Ureter (tissue), 1 donor: ENCODE results near the gene MYL7. TPM values are rescaled to one million over a fixed set of nuclear protein-coding genes. Genes with fewer than 3 reads are reported as not detected.
"Not testable (repeated sequence)": the region's sequence is repeated elsewhere in the genome, so short reads cannot be mapped to it uniquely, and the experiment has no call there.

Experiments used
- DNase-seq: peaks from one replicate; pipeline ENCODE4 v3.0.0-alpha.2; 2020; ENCODE audit warnings: low spot score
- total RNA-seq: library from RNA; stranded (reverse); gene quantifications from one replicate; pipeline ENCODE4 v1.2.4, GENCODE V29; 2023
- donor health status: DM: yes; HTN: yes; CAD: no.

Gene MYL7
- total RNA-seq, 1 donor from 2014 or later = not detected

DNA sequence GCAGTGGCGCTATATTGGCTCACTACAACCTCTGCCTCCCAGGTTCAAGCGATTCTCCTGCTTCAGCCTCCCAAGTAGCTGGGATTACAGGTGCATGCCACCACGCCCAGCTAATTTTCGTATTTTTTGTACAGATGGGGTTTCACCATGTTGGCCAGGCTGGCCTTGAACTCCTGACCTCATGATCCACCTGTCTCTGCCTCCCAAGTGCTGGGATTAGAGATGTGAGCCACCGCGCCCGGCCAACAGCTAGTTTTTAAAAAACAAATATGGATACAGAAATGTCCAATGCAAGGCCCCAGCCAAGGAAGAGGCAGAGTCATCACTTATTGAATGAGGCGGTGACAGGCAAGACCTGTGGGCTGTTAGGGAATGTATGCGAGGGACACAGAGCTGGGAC, 30.8 kb upstream of the MYL7 start:
- DNase-seq = not testable (repeated sequence)

DNA sequence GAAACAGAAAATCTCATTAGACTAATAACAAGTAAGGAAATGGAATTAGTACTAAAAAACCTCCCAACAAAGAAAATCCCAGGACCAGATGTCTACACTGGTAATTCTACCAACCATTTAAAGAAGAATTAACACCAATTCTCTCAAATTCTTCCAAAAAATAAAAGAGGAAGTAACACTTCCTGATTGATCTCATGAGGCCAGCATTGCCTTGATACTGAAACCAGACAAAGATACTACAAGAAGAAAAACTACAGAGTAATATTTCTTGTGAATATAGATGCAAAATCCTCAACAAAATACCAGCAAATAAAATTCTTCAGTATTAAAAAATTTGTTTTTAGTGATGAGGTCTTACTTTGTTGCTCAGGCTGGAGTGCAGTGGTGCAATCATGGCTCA, 26.8 kb upstream of the MYL7 start:
- no peak for DNase-seq

DNA sequence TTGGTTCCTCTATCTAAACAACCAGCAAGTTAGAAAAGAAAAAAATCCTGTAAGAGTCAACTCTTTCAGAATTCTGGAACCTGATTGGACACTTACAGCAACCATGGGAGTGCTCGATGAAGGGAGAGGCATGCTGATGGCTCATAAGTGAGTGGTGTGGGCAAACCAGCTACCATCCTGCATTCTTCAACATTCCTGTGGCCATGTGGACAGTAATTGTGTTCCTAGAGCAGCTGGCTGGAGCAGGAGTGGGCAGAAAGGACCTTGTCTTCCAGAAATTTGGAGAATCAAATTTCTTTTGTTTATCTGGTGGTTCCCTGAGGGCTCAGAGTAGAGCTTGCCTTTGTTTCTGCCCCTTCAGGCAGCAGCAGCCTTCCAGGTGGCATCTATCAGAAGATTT, 22.5 kb upstream of the MYL7 start:
- no peak for DNase-seq

DNA sequence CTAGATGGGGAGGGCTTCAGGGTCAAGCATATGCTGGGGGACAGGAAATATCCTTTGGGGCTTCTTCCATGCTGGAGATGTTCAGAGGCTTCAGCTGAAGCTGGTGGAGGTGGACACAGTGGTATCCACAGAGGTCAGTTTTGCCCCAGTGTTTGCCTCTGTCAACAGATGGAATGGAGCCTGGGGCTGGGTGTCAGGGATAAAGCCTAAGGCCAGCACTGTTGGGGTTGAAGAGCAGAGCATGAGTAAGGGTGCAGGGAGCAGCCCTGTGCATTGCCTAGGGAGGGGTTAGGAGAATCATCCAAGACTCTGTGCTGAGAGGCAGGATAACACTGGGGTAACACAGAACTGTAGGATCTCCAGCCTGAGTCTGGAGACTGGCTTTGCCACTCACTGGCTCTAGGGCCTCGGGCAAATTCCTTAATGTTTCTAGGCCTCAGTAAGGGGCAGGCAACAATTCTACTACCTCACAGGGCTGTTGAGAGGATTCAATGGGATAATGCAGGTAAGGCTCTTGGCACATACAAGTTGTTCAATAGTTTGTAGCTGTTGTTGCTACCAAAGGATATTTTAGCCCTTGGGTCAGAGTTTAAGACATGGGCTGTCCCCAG, 21.8 kb upstream of the MYL7 start:
- no peak for DNase-seq

DNA sequence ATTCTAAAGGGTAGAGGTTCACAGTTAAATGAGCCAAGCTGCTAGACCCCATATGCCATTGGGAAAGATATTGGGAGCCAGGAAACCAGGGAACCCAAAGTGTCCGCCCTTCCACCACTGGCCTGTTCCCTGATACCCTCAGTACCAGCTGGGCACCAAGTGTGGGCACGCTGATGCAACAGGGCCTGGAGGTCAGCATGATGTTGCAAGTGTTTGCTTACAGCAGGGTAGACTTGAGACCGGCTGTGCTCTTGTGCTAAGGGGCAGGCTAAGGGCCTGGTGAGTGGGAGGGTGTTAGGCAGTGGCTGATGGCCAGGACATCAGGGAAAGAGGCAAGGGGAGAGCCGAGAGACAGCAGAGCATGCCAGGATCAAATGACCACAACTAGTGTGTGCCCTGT, 21.0 kb upstream of the MYL7 start:
- no peak for DNase-seq

DNA sequence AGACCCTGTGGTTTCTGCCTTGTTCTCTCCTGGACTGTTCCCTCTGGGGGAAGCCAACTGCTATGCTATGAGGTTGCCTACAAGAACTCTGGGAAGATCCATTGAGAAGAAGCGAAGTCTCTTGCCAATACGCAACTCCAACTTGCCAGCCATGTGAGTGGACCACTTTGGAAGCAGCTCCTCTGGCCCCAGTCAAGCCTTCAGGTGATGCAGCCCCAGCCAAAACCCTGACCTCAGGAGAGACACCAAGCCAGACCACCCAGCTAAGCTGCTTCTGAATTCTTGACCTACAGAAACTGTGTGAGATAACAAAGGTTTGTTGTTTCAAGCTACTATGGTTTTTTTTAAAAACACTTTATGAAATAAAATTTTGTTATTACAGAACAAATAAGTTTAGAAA, 20.2 kb upstream of the MYL7 start:
- no peak for DNase-seq

DNA sequence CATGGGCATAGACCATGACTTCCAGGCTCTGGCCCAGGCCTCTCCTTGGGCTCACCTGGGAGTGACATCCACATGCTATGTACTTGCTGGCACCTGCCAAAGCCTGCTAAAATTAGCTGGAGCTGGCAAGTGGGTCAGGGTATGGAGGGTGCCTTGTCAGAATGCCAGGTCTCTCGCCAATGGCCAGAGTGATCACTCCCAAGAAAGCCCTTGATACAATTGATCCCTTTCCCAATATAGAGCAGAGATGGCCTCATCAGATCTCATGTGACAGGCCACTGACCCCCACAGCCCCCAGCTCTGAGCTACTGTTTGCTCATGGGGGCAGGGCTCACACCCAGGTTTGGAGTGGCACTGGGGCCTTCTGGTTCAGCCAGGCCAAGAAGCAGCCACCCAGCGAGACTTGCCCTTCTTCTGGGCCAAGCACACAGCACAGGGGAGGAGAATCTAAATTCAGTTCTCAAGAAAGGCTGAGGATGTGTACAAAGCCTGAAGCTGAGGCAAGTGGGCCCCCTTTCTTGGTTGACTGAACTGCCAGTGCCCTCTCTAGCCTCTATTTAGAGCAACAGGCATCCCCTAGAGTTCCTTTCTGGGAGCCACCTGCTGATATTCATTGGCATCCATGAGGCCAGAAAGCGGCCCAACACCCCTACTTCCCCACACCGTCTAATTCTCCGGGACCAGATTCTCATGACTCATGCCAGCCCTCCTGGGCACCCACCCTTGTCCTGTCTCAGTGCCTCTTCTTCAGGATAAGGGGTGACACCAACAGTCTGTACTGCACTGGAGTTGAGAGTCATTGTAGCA, 18.9 kb upstream of the MYL7 start:
- no peak for DNase-seq

DNA sequence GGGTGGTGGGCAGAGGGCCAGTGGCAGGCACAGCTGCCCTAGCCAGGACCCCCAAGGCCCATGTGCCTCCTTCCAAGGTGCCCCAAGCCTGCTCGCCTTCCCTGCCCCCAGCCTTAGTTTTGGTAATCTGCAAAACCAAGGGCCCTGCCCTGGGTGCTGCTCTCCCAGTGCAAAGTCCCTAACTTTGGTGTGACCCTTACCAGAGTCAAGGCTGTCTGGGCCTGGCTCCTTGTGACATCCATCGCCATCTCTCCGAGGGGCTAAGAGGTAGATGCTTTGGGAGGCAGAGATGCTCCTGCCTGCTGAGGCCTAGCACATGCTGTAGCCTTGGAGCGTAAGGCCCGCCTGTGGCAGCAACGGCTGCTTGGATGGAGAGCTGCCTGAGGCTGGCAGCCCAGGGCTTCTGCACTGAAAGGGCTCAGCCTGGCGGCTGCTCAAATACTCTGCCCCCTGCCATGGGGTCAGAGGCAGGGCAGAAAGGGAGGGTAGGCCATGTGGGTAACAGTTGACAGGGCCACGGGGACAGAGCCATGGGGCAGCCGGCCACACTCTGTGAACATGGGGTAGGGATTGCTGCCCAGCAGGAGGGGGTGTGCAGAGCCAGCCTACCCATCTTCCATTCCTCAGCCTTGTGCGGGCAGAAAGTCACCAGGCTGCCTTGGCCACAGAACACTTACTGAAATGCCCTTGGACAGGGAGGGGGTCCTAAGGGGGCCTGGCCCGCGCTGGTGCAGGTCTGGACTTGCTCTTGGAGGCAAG, 17.9 kb upstream of the MYL7 start:
- no peak for DNase-seq

DNA sequence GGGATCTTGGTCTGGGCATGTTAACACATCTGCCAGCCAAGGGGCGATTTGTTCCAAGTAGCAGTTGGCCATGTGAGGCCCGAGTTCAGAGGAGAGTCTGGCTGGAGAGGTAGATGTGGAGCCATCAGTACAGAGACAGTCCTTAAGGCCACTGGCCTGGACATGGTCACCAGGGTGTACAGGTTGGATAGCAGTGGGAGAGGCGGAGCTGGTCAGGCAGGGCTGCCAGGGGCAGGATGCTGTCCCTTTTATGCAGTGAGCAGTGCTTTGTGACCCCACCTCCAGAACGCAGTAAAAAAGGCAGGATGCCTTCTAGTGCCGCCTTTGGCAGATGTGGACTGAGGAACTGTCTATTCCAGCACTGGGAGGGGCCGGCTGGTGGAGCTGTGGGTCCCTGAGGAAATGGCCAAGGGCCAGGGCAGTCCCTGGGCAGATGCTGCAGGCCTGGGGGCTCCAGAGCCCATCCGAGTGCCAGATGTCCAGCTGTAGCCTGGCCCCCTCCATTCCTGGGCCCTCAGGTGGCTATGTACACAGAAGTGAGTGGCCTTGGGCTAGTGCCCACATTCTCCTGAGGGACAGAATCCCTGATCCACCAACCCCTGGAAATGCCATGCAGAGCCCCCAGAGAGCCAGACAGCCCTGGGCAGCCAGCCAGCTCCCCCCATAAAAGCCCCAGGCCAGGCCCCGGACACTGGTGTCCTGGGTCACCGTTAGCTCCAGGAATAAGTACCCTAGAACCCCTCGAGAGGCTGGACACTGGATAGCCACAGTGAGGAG, 17.2 kb upstream of the MYL7 start:
- DNase-seq = no peak

DNA sequence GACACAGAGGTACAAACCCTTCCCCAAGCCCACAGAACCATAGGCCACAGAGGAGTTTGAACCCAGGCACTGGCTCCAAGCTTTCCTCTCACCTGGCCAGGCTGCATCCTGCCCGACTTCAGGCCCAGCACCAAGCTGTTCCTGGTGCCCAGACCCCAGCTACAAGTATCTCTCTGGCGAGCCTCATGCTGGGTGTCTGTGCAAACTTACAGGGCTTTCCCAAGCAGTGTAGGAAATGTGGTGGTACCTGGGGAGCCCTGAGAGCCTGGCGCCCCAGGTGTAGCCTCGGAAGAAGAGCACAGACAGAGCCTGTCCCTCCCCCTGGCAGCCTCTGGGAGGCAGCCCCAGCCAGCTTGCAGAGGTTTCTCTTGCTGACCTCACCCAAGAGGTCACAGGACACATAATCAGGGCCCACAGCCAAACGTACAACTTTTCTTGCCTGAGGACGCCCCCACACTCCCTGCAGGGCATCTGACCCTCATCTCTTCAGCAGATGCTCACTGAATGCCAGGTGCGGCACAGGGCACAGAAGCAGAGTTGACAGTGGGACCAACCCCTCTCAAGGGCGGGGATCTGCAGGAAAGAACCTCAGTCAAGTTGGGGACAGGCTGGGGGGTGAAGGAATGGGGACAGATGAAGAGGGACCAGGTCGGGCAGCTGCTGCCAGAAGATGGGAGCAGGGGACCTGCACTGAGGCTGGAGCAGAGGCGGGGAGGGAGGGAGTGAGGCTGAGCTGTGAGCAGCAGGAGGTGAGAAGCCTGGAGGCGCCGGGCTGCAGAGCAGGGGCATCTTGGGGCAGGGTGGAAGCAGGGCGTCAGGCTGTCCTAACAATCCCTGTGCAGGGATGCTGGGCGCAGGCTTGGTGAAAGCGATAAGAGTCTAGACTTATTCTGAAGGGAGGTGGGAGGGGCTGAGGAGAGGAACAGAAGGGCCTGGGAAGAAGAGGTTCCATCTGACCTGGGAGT, 16.3 kb upstream of the MYL7 start:
- no peak for DNase-seq

DNA sequence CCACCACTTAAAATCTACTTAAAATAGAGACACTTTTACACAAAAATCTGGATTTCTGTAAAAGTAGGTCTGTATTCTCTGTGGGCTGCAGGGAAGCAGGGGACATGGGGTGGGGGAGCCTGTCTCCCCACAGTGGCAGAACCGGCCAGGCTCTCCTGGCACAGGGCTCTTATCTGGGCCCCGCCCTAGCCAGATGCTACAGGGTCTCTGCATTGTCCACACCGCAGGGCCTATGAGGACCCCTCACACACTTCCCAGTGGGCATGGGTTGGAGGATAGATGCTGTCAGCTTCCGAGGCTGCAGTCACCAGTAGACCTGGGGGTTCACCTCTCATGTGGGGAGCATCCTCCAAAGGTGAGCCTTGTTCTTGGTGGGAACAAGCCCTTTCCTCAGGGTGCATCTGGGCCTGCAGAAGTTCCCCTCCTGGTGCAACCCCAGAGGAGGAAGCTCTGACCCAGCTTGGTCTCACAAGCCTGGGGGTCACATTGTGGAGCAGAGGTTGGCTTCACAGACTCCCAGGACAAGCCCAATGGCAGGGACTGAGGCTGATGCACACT, 15.4 kb upstream of the MYL7 start:
- DNase-seq = no peak

DNA sequence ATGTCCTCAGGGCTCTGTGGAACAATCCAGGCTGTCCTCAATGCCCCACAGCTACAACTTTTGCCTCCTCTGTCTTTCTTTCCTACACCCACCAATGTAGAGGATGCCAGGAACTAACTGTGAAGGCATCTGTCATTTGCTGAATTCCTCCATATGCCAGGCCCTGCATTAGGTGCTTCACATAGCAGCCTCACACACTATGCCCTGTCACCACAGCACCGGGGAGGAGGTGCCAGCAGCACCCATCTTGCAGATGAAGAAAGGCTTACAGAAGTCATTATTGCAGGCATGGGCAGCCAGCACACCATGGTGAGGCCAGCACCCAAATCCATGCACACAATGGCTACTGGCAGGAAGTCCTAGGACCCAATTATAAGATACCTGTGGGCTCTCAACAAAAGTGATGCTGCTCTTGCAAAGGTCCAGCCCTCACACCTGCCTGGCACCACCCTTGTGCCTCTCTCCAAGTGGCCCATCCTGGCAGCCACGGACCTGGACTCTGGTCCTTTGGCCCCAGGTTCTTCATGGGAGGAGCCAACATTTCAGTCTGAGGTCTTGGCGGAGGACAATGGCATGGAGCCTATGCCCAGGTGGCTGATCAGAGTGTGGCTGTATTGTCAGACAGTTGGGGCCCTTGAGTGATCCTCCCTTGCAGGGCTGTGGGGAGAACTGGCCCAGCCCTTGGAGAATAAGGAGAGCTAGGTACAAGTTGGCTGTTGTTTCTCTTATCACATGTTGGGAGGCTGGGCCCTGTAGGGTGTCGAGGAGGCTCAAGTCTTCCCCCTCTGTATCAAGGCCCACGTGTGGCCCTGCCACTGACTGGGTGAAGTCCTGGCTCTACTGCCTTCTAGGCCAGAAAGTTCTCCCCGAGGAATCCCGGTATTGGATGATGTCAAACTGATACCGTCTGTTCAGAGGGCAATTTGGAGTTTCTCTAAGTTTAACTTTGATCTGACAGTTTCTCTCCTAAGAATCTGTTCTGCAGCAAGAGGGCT, 14.4 kb upstream of the MYL7 start:
- no peak for DNase-seq

DNA sequence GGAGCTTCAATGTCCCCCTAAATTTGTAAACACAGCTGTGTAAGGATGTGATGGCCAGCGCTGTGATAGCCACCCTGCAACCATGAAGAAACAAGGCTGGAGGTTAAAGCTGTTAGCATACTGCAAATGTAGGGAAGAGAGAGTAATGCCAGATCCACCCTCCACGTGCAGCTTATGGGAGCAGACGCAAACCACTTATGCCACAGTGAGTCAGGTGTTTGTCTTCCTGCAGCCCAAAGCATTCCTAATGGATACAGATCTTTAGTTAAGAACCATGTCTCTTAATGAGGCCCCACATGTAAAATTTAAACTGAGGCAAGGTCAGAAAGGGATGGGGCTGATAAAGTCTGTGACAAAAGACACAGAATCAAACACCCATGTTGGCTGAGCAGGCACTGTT, 13.6 kb upstream of the MYL7 start:
- DNase-seq = no peak

DNA sequence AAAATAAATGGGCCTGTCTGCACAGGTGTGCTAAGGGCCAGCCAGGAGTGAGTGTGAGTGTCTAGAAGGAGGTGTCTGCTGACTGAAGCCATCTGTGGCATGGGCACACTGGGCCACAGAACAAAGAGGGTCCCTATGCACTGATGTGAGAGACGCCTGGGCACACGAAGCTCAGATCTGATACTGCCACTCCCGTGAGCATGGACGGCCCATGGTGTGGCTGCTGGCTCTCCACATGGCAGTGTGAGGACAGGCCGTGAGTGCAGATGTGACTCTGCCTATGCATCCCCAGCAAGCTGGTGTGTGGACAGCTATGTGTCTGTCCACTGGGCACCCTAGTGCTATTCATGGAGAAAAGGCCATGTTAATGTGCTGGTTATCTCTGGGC, 12.8 kb upstream of the MYL7 start:
- no peak for DNase-seq

DNA sequence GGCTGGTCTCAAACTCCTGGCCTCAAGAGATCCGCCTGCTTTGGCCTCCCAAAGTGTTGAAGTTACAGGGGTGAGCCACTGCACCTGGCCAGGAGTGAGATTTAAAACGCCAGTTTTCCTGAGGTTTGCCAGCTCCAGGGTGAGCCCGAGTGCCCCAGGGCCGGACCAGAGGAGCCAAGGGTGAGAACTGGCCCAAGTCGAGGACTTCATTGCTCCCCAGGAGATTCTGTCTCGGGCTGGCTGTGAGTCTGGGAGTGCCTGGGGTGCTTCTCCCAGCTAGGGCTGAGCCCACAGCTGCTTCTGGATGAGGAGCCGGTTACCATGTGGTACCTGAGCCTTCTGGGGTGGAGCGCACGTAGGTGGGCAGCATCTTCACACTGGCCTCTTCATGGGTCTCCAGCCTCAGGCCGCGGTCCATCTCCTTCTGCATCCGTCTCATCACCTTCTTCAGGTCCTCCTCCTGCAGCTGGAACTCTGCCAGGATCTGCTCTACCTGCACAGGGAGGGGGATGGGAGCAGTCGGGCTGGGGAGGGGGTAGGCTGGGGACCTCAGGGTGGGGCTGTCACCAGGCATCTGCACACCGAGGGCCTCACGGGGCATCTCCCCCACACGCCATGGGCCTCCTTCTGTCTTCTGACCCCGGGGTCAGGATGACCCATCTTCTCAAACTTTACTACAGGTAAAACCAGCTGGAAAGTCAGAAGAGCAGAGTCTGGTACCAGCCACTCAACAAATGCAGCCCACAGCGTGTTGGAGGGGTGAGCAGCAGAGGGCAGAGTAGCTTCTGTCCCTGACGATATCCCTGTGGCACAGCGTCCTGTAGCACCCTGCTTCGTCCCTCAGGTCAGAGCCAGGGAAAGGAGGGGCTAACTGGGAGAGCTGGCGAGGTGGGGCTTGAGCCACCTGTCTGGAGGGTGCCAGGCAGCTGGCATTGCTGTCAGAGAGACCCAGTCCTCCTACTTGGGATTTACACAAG, 12.1 kb upstream of the MYL7 start:
- DNase-seq = no peak

DNA sequence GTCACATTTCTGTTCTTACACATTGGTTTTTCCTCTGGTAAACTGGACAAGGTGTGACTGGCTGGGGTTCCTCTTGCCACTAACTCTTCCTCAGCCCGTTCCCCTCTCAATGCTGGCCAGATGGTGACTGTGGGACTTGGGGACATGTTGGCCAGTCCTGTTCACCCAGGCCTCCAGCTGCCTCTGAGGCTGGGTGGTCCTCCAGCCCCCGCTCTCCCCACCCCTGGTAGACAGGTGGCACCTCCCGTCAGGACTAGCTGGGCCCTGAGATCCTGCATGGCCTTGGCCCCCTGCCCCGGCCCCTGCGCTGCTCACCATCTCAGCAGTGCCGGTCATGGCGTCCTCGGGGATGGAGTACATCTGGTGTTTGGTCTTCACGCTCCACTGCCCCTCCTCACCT, 10.8 kb upstream of the MYL7 start:
- no peak for DNase-seq

DNA sequence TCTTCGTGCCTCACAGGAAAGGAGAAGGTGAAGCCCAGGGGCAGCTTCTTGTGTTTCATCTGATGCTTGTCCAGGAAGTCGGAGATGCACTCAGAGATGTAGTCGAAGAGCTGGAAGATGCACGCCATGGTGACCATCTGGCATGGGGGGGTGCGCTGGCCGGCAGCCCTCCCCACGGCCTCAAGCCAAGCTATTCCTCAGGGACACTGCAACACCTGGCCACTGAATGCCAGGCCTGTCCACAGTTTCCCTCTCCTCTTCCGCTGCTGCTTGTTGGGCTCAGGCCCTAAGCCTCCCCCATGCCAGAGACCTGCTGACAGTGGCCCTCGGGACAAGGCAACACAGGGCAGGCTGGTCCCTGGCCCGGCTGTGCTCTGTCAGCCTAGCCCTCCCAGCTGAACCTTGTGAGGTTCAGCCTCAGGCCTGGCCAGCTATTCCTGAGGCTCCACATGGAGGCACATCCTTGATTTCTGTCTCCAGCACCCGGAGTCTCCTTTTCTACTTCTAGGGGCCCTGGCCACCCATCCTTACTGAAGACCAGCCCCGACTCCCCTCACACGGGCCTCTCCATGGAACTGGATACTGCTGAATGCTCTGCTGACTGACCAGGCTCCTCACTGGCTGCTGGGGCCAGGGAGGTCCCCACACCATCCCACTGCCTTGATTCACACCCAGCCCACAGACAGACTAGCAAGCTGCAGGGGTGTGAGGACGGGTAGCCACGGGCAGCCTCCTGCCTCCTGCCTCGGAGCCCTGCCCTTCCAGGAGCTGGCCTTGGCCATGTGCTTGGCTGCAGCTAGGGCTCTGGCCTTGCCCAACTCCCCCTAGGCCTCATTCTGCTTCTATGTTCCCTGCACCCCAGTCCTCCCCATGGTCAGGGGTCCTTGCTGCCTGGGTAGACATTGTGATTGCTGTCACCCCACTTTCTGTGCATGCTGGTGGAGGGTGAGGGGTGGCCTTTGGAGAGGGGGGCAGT, 10.1 kb upstream of the MYL7 start:
- DNase-seq = no peak
